ENCODE measurements around the gene CCNI2.

CCNI2 gene

DNA sequence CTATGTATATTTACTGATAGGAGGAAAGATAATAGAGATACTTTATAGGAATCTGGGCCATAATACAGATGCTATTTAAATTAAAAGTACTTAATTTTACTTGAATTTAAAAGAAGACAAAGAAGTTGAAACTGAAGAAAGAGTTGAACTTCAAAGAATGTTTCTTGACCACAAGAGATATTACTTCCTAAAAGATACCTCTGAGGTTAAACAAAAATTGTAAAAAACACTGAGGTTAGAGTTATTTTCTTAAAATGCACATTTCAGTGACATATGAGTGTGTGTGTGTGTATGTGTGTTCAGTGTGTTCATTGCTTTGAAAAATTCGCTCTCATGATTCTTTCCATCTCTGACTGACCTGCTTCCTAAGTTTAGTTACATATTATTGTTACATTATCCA, 33.4 kb downstream of the CCNI2 start:
- Histone ChIP-seq H3K9me3 (ENCODE audit: control insufficient read depth, low read length) (no peaks in the 10 kb centered on the region), H3K9ac (no peak overlapping the region), H3K4me2 (ENCODE audit: low read length) (no peak overlapping the region), H2AFZ (no peak overlapping the region), H3K4me3 (ENCODE audit: low read depth, low read length) (no peak overlapping the region), H3K36me3 (ENCODE audit: control insufficient read depth, insufficient read depth, low read length) (no peaks in the 10 kb centered on the region), H3K27ac (no peak overlapping the region), H3K4me1 (peaks cover 3% of the 10 kb centered on the region), H3K27me3 (ENCODE audit: control insufficient read depth, insufficient read depth, low read length) (no peaks in the 10 kb centered on the region), H3K79me2 (no peaks in the 10 kb centered on the region)
- TF ChIP-seq, protein P1, sequence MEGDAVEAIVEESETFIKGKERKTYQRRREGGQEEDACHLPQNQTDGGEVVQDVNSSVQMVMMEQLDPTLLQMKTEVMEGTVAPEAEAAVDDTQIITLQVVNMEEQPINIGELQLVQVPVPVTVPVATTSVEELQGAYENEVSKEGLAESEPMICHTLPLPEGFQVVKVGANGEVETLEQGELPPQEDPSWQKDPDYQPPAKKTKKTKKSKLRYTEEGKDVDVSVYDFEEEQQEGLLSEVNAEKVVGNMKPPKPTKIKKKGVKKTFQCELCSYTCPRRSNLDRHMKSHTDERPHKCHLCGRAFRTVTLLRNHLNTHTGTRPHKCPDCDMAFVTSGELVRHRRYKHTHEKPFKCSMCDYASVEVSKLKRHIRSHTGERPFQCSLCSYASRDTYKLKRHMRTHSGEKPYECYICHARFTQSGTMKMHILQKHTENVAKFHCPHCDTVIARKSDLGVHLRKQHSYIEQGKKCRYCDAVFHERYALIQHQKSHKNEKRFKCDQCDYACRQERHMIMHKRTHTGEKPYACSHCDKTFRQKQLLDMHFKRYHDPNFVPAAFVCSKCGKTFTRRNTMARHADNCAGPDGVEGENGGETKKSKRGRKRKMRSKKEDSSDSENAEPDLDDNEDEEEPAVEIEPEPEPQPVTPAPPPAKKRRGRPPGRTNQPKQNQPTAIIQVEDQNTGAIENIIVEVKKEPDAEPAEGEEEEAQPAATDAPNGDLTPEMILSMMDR (IDR thresholded peaks at IDR 0.05), result no peak

DNA sequence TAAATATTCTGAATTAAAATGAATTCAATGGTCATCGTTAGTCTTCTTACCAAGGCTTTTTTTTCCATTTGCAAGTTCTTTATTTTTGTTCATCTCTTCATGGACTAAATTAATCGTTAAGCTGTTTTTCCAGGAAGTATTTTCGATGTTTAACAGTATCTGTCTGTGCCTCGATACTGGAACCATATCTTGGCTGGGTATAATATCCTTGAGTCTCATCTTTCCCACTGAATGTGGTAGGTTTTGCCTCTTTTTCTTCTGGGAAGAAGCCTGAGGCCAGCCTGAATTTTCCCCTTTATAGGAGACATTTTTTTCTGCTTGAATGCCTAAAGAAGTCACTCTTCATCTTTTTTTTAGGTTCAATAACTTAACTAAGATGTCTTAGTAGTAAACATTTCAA, 33.8 kb downstream of the CCNI2 start:
- Histone ChIP-seq H3K79me2 (no peaks in the 10 kb centered on the region), H3K27ac (no peak overlapping the region), H3K9ac (no peak overlapping the region), H3K4me1 (peaks cover 3% of the 10 kb centered on the region), H3K36me3 (ENCODE audit: control insufficient read depth, insufficient read depth, low read length) (no peaks in the 10 kb centered on the region), H2AFZ (no peak overlapping the region), H3K27me3 (ENCODE audit: control insufficient read depth, insufficient read depth, low read length) (no peaks in the 10 kb centered on the region), H3K9me3 (ENCODE audit: control insufficient read depth, low read length) (no peaks in the 10 kb centered on the region), H3K4me3 (ENCODE audit: low read depth, low read length) (no peak overlapping the region), H3K4me2 (ENCODE audit: low read length) (no peak overlapping the region)
- TF ChIP-seq, protein P1 (IDR thresholded peaks at IDR 0.05), result no peak

DNA sequence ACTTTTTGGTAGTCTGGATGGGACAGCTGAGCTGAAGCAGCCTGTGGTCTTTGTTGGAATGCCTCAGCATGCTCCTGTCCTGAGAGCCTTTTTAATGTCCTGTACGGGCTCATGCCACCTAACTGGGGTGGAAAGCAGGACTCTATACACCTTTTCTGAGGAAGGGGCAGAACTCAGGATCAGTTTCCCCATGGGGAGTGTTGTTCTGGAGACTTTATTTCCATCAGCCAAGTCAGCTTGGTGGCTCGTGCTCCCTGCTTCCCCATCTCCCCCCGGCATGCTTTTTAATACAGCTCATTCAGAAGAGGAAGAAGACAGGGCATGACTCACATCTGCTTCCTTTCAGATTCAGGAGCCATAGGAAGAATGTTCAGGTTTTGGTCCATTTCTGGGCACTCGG, 34.9 kb downstream of the CCNI2 start:
- Histone ChIP-seq H3K9me3 (ENCODE audit: control insufficient read depth, low read length) (no peaks in the 10 kb centered on the region), H3K4me2 (ENCODE audit: low read length) (no peak overlapping the region), H3K27me3 (ENCODE audit: control insufficient read depth, insufficient read depth, low read length) (no peaks in the 10 kb centered on the region), H2AFZ (no peak overlapping the region), H3K27ac (no peak overlapping the region), H3K79me2 (no peaks in the 10 kb centered on the region), H3K9ac (no peak overlapping the region), H3K4me3 (ENCODE audit: low read depth, low read length) (no peak overlapping the region), H3K36me3 (ENCODE audit: control insufficient read depth, insufficient read depth, low read length) (no peaks in the 10 kb centered on the region), H3K4me1 (peaks cover 3% of the 10 kb centered on the region)
- TF ChIP-seq, protein P1 (IDR thresholded peaks at IDR 0.05), result no peak

DNA sequence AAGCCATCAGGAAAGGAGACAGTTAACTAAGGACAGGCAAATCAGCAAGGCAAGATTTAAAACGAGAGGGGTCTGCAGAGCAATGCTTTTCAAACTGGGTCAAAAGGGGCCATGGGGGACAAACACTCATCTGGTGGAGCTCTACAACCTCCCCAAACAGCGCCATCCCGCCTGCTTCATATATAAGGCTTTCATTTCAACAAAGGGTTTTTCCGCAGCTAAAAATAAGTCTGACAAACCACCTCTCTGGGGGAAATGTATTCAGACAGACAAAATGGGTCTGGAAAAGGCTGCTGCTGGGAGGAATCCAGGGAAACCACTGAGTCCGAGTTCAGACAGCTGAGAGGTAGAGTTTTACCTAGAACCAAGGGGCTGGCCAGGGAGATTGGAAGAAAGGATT, 38.1 kb downstream of the CCNI2 start:
- Histone ChIP-seq H3K9ac (no peak overlapping the region), H3K4me2 (ENCODE audit: low read length) (no peak overlapping the region), H3K9me3 (ENCODE audit: control insufficient read depth, low read length) (no peaks in the 10 kb centered on the region), H3K36me3 (ENCODE audit: control insufficient read depth, insufficient read depth, low read length) (no peaks in the 10 kb centered on the region), H3K27ac (no peak overlapping the region), H3K4me1 (no peaks in the 10 kb centered on the region), H3K27me3 (ENCODE audit: control insufficient read depth, insufficient read depth, low read length) (no peaks in the 10 kb centered on the region), H3K4me3 (ENCODE audit: low read depth, low read length) (no peak overlapping the region), H2AFZ (no peak overlapping the region), H3K79me2 (no peaks in the 10 kb centered on the region)
- TF ChIP-seq, protein P1 (IDR thresholded peaks at IDR 0.05), result no peak

DNA sequence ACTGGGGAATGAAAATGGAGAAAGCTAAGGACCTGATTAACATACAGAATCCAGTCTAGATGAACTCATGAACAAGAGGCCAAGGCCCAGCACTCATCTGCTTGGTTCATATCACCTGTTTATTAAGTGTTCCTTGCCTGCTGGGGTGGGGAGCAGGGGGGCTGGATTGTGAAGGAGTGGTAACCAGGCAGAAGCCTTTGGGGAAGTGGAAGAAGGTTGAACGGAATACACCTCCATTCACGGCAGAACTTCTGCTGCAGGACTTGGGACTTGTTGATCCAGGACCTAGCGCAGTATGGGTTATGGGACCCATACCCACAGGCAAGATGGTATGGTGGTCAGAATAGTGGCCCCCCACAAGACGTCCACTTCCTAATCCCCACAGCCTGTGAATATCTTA, 38.6 kb downstream of the CCNI2 start:
- Histone ChIP-seq H3K79me2 (no peaks in the 10 kb centered on the region), H3K4me1 (no peaks in the 10 kb centered on the region), H3K4me2 (ENCODE audit: low read length) (no peak overlapping the region), H3K36me3 (ENCODE audit: control insufficient read depth, insufficient read depth, low read length) (no peaks in the 10 kb centered on the region), H3K4me3 (ENCODE audit: low read depth, low read length) (no peak overlapping the region), H3K9ac (no peak overlapping the region), H3K9me3 (ENCODE audit: control insufficient read depth, low read length) (no peaks in the 10 kb centered on the region), H3K27me3 (ENCODE audit: control insufficient read depth, insufficient read depth, low read length) (no peaks in the 10 kb centered on the region), H3K27ac (no peak overlapping the region), H2AFZ (no peak overlapping the region)
- TF ChIP-seq, protein P1 (IDR thresholded peaks at IDR 0.05), result no peak

Data from parathyroid adenoma (tissue), 2 donors.